BJ (cell line): Measurements from ENCODE around the gene DRAM1. TPM values are rescaled to one million over a fixed set of nuclear protein-coding genes. Genes with fewer than 3 reads are reported as not detected.

Experiments used
- CTCF ChIA-PET: fragments of 350-600 bp; formaldehyde crosslinking; extraction: SDS; loops from one replicate; lab custom pipeline; 2021; ENCODE audit warnings: antibody characterized with exemption, inconsistent platforms; lab: Yijun Ruan, JAX
- POLR2A ChIA-PET: fragments of 300-600 bp; sonication (Branson Sonifier 250); formaldehyde crosslinking; extraction: SDS; loops from one replicate; lab custom pipeline; 2021; ENCODE audit warnings: antibody characterized with exemption; lab: Charles Lee
- DNase-seq: peaks from one replicate; pipeline ENCODE4 v3.0.0-alpha.2; 2011; ENCODE audit warnings: low read depth
- H3K27me3 ChIP-seq: 2 replicates; pipeline ENCODE4 v1.6.0; 2011; ENCODE audit warnings: low read length; ENCODE audit not compliant: control insufficient read depth, insufficient read depth
- H3K36me3 ChIP-seq: 2 replicates; pipeline ENCODE4 v1.5.1; 2011; ENCODE audit warnings: low read length; ENCODE audit not compliant: control insufficient read depth, insufficient read depth
- H3K4me3 ChIP-seq: 2 replicates; pipeline ENCODE4 v1.5.1; 2011; ENCODE audit warnings: low read depth, mild to moderate bottlenecking, control low read depth, low read length
- polyA plus RNA-seq: library from polyadenylated mRNA; depleted of rRNA; stranded (reverse); fragments of >200 nt; gene quantifications from 2 replicates; pipeline ENCODE4 v1.2.3, GENCODE V29; 2011; rRNA removed
- small RNA-seq: library from RNA; depleted of rRNA; stranded (forward); fragments of <200 nt; gene quantifications from one replicate; pipeline ENCODE3, GENCODE V24; 2012; ENCODE audit warnings: low replicate concordance, low read depth; ENCODE audit not compliant: insufficient read length
- TF ChIP-seq, protein P1 (sequence below): IDR thresholded peaks from 2 replicates; pipeline ENCODE4 v1.5.1; 2011; ENCODE audit warnings: low read depth, mild to moderate bottlenecking, control low read depth, inconsistent platforms, low read length, moderate library complexity; ENCODE audit not compliant: insufficient read depth

Gene DRAM1
- polyA plus RNA-seq, 1 experiment: 99.4 TPM

DNA sequence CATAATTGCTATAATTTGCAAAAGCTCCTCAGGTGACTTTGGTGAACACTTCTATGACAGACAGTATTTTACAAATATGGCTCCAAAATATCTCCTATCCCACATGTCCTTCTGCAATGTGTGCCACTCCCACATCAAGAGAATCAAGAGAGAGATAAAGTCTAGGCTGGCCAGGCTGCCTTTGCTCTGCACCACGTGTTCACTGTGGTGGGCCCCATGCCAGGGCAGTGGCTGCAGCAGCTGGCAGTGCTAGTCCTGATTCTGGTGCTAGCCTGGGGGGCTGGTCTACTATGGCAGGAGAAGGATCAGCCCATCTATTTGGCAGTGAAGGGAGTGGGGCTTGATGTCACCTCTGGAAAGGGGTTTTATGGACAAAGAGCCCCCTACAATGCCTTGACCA, 86.3 kb downstream of the DRAM1 start:
- Histone ChIP-seq H3K36me3 (no peaks in the 10 kb centered on the region), H3K4me3 (no peak overlapping the region), H3K27me3 (no peaks in the 10 kb centered on the region)
- ChIA-PET POLR2A (no interaction called here), CTCF (interaction anchor here (0.8 to 1.2 kb wide), 2 partner anchors 30 to 206 kb away, joined by 3 read pairs; no protein-coding TSS in a partner anchor)
- no peak for DNase-seq
- TF ChIP-seq, protein P1, sequence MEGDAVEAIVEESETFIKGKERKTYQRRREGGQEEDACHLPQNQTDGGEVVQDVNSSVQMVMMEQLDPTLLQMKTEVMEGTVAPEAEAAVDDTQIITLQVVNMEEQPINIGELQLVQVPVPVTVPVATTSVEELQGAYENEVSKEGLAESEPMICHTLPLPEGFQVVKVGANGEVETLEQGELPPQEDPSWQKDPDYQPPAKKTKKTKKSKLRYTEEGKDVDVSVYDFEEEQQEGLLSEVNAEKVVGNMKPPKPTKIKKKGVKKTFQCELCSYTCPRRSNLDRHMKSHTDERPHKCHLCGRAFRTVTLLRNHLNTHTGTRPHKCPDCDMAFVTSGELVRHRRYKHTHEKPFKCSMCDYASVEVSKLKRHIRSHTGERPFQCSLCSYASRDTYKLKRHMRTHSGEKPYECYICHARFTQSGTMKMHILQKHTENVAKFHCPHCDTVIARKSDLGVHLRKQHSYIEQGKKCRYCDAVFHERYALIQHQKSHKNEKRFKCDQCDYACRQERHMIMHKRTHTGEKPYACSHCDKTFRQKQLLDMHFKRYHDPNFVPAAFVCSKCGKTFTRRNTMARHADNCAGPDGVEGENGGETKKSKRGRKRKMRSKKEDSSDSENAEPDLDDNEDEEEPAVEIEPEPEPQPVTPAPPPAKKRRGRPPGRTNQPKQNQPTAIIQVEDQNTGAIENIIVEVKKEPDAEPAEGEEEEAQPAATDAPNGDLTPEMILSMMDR: no peak

DNA sequence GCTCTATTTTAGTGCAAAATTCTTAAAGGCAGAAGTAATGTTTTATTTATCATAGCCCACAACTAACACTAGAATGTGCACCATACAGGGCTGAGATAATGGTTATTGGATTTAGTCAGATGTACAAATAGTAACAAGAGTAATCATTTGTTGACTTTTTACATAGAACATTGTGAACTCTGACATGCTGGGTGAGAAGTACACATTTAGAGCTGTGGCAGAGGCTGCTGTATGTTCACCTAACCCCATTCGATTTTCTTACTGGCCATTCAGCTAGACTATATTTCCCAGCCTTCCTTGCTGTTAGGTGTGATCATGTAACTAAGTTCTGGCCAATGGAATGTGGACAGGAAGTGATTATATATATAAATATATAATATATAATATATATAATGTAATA, 89.1 kb downstream of the DRAM1 start:
- H3K36me3 ChIP-seq: no peaks in the 10 kb centered on the region
- CTCF ChIA-PET: interaction anchor here (0.8 kb wide), 1 partner anchor 14 kb away, joined by 3 read pairs; no protein-coding TSS in a partner anchor
- TF ChIP-seq, protein P1: no peak
- no peak overlapping the region for H3K4me3 ChIP-seq
- no peak for DNase-seq
- POLR2A ChIA-PET: no interaction called here
- H3K27me3 ChIP-seq: no peaks in the 10 kb centered on the region

DNA sequence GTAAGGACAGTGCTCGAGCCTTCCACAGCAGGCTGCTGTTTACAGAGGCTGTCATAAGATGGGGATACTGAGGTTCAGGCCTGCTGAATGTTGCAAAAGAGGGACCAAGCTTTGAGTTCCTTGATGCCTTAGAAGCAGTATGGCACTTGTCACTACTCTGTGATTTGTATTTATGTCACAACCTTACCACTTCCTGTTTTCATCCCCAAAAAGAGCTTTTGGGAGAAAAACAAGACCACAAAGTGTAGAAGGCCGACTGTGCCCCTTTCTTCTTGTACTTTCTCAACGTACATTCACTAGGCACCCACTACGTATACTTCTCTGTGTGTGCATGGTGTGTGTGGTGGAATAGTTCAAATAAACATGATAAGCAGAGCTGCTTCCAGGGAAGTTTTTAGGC, 90.1 kb downstream of the DRAM1 start:
- DNase-seq: no peak
- ChIA-PET POLR2A (no interaction called here), CTCF (interaction anchor here (0.8 to 1.0 kb wide), 2 partner anchors 9 to 12 kb away, joined by 3 read pairs; no protein-coding TSS in a partner anchor)
- TF ChIP-seq, protein P1: no peak
- H3K27me3 ChIP-seq: no peaks in the 10 kb centered on the region
- no peaks in the 10 kb centered on the region for H3K36me3 ChIP-seq
- H3K4me3 ChIP-seq: no peak overlapping the region

DNA sequence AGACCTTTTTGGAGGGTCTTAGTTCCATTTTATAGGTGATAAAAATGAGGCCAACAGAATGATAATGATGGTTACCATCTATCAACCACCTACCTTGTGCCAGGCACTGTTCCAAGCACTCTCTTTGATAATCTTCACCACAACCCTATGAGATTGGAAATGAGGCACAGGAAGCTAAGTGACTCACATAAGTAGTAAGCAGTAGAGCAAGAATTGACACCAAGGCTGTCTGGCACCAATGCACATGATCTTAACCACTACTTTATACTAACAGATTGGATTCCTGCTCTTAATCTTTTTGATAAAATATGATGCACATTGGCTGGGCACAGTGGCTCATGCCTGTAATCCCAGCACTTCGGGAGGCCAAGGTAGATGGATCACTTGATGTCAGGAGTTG, 91.4 kb downstream of the DRAM1 start:
- no peak for DNase-seq
- CTCF ChIA-PET: no interaction called here
- TF ChIP-seq, protein P1: no peak
- Histone ChIP-seq H3K27me3 (no peaks in the 10 kb centered on the region), H3K4me3 (no peak overlapping the region), H3K36me3 (no peaks in the 10 kb centered on the region)
- POLR2A ChIA-PET: no interaction called here

Small RNAs within 50 kb of the gene (small RNA-seq; reads per million reads assigned to genes)
- not detected for gene RNA5SP369
- gene RNU6-1183P: not detected

Other genes starting within 250 kb of the DRAM1 start
- gene CHPT1, start 179.9 kb upstream of the DRAM1 start, polyA plus RNA-seq: 21.2 and 33.6 TPM in 2 replicates
- 0.10 TPM in 1 of 2 replicates, not detected in the other for gene SYCP3, start 138.1 kb upstream of the DRAM1 start, polyA plus RNA-seq
- gene GNPTAB, start 46.6 kb upstream of the DRAM1 start, polyA plus RNA-seq: 20.5 and 36.1 TPM in 2 replicates
- gene WASHC3, start 184.4 kb downstream of the DRAM1 start, polyA plus RNA-seq: 34.5 and 66.9 TPM in 2 replicates
- 22.6 and 46.2 TPM in 2 replicates for gene NUP37, start 242.5 kb downstream of the DRAM1 start, polyA plus RNA-seq
- gene PARPBP, start 242.6 kb downstream of the DRAM1 start, polyA plus RNA-seq: 3.9 and 6.4 TPM in 2 replicates